Renal cortex interstitium (tissue), 15 donors: ENCODE data around the gene GOLGA8K. TPM values are rescaled to one million over a fixed set of nuclear protein-coding genes. Genes with fewer than 3 reads are reported as not detected.
"Not testable (repeated sequence)": the region's sequence is repeated elsewhere in the genome, so short reads cannot be mapped to it uniquely, and the experiment has no call there.

ENCODE experiments used
- DNase-seq, 11 donors: peaks; one replicate each; pipeline ENCODE4 v3.0.0-alpha.2; 2013; ENCODE audit warnings: low read depth in 9 of 11, low spot score in 4 of 11; ENCODE audit errors: extremely low read depth in 1 of 11
- long read RNA-seq, 16 experiments: transcript quantifications; one replicate each; lab custom pipeline, GENCODE V29; 2026
- polyA plus RNA-seq, 3 donors: library from polyadenylated mRNA; unstranded; fragments of 120-200 nt; gene quantifications; one replicate each; pipeline ENCODE4 v1.2.1, GENCODE V29; 2013; ENCODE audit not compliant: insufficient read length in 3 of 3

Gene GOLGA8K, protein sequence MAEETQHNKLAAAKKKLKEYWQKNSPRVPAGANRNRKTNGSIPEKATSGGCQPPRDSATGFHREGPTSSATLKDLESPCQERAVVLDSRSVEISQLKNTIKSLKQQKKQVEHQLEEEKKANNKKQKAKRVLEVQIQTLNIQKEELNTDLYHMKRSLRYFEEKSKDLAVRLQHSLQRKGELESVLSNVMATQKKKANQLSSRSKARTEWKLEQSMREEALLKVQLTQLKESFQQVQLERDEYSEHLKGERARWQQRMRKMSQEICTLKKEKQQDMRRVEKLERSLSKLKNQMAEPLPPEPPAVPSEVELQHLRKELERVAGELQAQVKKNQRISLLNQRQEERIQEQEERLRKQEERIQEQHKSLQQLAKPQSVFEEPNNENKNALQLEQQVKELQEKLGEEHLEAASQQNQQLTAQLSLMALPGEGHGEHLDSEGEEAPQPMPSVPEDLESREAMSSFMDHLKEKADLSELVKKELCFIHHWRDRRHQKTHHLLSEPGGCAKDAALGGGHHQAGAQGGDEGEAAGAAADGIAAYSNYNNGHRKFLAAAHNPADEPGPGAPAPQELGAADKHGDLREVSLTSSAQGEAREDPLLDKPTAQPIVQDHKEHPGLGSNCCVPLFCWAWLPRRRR
- 1 to 10 TPM; 2.4 to 4.4 (median 2.9) TPM for polyA plus RNA-seq
- long read RNA-seq, donor 1, result 0 reads
- long read RNA-seq, donor 2, result 0 reads
- long read RNA-seq, donor 3, result 0 reads
- long read RNA-seq, donor 4, result 0 reads
- long read RNA-seq, donor 5, result 0 reads
- long read RNA-seq, donor 6, result 0 reads
- long read RNA-seq, donor 7, result 0 reads
- long read RNA-seq, donor 8, result 0 reads
- long read RNA-seq, donor 9, result 0 reads
- long read RNA-seq, donor 10, result 0 reads
- long read RNA-seq, donor 11, result 0 reads
- long read RNA-seq, donor 12, result 0 reads
- long read RNA-seq, donor 13, result 0 reads
- long read RNA-seq, donor 14, result 0 reads
- long read RNA-seq, donor 15, result 0 reads
- long read RNA-seq, donor 16, result 0 reads

DNA sequence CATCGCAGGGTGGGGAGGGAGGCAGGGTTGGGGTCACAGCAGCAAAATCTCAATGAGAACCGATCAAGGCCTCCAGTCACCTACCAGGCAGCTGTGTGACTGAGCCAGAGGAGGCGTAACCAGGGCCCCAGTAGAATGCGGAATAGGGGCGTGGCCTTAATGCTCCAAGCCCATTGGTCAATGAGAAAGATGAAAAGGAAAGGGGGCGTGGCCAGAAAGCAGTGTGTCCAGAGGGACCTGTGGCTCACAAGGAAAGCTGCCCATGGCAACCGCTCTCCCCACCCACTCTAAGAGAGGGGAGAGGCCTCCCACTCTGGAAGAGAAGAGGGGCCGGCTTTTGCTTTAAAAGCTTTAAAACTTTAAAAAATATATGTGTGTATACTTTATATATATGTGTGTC is at the start of gene GOLGA8K:
GOLGA8K (minus strand) TSS at position 101 of the 400 bp plus-strand sequence; CDS start at position 3, 98 bp downstream.
- not testable (repeated sequence) for DNase-seq

DNA sequence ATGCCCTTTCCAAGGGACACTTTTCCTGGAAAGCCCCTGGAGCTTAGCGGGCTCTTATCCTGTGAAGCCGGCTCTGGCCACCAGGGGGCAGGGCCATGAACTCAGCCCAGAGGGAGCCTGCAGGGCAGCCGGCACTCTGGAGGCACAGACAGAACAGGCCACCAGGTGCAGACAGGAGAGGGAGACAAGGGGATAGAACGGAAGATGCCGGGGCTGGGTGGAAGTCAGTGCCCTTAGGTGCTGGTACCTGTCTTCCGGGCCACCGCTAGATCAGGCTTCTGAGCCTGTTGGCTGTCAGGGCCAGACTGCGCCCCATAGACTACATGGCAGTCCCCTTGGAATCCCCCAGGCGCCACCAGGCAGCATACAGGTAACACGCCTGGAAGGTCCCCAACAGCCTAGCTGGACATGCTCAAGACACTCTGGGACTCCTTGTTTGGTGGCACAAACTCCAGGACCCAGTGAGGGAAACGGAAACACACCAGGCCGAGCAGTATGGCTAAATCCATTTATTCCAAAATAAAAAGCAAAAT is 37.4 kb upstream of the GOLGA8K start:
- not testable (repeated sequence) for DNase-seq

DNA sequence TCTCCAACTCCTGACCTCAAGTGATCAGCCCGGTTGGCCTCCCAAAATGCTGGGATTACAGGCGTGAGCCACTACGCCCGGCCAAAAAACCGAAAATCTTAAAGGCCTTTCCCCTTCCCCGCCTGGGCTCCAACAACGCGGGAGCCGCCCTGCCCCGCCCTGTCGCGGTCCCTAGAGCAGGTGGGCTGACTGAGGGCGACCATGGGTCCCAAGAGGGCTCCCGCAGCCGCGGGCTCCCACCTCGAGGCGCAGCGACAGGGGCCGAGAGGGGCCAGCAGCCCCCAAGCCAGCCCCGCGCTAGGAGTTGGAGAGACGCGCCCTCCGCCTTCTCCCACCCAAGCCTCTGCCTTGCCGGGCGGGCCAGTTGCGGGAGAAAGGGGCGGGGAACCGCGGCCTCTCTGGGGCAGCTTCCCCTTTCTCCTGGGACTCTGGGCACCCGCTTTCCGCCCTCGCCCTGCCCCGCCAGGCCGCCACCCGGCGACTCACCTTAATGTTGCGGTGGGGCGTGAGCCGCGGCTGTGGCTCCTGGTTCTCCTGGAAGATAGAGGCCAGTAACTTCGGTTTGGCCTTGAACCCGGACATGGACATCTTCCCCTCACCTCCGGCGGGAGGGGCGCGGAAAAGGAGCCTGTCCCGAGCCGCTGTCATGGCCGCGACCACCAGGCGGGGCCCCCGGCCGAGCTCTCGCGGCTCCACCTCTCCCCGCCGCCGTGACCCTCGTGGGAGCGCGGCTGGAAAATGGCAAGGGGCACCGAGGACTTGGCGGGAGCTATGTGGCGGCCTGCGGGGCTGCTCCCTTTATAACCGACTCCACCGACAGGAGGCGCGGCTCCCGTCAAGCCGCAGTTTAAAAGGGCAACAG is 31.2 kb upstream of the GOLGA8K start:
- not testable (repeated sequence) for DNase-seq

DNA sequence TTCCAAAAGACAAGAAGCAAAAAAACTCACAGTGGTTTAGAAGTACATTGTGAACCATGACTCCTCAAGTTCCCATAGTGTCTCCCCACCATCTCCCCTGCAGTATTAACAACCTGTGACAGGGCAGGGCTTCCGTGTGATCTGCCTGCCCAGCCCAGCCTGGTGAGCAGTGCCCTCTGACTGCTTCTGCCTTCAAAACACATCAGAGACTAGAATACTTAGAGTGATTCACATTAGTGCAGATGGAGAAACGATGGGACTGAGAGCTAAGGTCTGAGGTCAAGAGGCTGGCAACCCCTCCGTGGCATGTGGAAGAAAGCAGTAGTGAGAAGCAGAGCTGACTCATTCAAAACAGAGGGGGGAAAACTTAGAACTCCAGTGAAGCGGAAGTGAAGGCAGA is 24.5 kb upstream of the GOLGA8K start:
- DNase-seq, result not testable (repeated sequence)

DNA sequence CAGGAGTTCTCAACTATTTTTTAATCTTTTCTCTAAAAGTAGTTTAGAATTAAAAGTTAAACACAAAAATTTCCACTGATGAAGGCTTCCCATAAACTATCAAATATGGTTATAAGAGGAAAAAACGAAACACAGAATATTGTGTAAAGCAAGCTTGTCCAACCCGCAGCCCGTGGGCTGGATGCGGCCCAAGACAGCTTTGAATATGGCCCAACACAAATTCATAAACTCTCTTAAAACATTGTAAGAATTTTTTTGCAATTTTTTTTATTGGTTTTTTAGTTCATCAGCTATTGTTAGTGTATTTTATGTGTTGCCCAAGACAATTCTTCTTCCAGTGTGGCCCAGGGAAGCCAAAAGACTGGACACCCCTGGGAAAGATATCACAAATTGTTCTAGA is 23.4 kb upstream of the GOLGA8K start:
- not testable (repeated sequence) for DNase-seq

DNA sequence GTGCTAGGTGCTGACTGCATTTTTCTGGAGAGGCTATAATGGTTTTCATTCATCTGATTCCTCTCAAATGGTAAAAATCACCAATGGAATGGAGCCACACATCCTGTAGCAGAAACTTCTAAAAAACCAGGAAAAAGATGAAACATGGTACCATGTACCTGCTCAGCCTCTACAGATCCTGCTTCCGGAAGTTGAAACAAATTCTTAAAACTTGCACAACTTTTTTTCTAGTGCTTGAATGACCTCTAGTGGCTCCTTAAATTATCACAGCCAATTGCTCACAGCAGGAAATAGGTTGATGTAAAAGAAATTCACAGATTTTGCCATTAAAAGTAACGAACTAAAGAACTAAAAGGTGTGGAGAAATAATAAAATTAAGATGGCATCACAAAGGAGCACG is 4.8 kb upstream of the GOLGA8K start:
- not testable (repeated sequence) for DNase-seq

DNA sequence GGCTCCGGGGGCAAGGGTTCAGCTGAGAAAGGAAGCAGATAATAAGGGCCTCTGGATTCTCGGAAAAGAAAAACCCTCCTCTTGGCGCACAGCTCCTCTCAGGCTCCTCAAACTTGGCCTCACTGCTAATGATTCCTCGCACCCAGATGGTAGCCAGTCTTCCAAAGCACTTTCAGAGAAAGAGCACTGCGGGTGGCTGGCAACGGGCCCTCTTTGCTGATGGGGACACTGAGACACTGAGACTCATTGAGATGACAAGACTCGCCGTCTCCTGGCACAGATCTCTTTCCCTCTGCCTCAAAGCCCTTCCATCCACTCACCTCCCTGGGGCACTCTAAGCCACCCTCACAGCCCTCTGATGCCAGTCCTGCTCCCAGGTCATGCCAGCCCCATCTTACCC is 6.6 kb downstream of the GOLGA8K start:
- DNase-seq, result not testable (repeated sequence)

DNA sequence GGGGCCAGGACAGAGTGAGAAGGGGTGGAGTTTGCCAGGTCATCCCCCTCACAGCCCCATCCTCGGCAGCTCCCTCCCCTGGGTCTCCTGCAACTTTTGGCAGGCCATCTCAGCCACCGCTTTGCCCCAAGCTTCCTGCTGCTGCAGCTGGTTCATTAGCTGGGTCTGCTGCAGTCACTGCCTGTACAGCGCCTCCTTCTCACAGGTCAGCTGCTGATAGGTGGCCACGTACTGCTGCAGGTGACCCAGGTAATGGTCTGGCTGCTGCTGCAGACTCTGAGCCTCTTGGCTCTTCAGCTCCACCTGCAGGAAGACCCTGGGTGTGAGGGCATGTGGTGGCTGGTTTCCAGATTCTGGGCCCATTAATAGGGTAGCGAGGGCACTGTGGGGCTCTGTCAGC is 8.3 kb downstream of the GOLGA8K start:
- not testable (repeated sequence) for DNase-seq

DNA sequence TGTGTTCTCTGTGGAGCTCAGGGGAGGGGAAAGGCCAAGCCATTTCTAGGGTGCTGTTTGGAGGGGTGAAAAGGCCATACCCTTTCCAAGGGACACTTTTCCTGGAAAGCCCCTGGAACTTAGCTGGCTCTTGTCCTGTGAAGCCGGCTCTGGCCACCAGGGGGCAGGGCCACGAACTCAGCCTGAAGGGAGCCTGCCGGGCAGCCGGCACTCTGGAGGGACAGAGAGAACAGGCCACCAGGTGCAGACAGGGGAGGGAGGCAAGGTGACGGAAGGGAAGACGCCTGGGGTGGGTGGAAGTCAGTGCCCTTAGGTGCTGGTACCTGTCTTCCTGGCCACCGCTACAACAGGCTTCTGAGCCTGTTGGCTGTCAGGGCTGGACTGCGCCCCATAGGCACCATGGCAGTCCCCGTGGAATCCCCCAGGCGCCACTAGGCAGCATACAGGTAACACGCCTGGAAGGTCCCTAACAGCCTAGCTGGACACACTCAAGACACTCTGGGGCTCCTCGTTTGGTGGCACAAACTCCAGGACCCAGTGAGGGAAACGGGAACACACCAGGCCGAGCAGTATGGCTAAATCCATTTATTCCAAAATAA is 14.9 kb downstream of the GOLGA8K start:
- not testable (repeated sequence) for DNase-seq

DNA sequence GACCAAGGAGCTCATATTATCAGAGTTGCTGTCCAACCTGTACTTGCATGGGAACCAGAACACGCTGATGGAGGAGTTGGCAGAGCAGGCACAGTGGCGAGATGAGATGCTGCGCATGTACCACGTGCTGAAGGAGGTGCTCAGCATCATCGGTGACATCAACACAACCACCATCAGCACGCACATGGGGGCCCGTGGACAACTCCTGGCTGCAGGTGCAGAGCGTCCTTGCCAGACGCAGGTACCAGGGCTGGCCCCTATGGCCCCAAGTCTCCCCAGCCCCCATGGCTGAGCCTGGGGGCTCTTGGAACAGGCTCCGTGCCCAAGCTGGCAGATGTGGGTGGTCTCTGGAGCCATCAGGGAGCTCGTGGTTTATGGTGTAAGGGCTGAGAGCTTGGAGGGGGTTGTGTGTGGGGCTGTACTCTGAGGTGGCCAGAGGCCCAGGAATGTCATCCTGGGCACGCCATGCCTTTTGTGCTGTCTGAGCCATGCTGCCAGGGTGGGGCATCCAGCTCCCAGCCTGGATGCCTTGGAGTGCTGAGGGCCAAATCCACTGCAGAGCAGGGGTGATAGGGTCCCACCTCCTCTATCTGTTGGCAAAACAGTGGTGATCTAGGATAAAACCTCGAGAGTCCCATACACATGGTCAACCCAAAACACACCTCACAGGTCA is 17.1 kb downstream of the GOLGA8K start:
- DNase-seq, result not testable (repeated sequence)

DNA sequence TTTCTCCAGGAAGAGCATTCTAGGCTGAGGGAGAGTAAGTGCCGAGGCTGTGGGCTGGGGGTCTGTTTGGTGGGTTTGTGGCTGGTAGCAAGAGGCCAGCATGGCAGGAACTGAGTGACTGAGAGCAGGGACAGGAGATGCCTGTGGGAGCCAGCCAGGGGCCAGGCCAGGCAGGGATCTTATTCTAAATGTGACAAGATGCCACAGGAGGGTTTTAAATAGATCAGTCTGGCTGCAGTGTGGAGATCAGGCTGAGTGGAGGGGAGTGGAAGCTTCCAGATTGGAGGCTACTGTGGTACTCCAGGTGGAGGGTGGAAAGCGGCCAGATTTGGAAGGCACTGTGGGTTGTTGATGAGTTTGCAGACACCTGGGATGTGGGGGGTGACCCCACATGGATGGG is 28.9 kb downstream of the GOLGA8K start:
- DNase-seq, result not testable (repeated sequence)

DNA sequence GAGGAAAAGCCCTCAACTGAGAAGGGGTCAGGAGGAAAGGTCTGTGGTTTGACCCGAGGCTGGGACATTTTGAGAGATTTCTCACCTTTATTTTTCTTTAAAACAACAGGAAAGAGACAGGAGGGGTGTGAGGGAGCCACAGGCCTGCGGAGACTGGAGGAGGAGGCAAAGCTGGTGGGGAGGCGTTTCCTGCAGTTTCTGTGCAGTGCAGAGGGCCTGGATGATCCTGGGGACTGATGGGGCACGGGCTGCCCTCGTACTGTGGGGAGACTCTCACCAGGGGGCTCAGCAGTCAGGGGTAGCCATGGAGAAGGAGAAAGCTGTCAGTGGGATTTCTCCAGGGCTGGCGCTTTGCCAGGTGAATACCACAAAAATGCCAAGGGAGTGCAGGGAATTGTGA is 29.4 kb downstream of the GOLGA8K start:
- DNase-seq, result not testable (repeated sequence)

DNA sequence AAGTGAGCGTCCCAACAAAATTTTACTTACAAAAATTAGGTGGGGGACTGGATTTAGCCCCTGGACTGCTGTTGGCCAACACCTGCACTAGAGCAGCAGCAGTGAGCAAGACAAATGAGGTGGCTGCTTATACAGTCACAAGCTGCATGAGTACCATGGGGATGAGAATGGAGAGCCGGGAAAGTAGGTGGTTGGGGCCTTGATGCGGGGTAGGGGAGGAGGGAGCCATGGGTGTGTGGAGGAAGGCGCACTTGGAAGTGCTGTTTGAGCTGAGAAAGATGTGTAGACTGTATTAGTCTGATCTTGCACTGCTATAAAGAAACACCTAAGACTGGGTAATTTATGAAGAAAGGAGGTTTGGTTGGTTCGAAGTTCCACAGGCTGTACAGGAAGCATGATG is 31.0 kb downstream of the GOLGA8K start:
- DNase-seq, result not testable (repeated sequence)

DNA sequence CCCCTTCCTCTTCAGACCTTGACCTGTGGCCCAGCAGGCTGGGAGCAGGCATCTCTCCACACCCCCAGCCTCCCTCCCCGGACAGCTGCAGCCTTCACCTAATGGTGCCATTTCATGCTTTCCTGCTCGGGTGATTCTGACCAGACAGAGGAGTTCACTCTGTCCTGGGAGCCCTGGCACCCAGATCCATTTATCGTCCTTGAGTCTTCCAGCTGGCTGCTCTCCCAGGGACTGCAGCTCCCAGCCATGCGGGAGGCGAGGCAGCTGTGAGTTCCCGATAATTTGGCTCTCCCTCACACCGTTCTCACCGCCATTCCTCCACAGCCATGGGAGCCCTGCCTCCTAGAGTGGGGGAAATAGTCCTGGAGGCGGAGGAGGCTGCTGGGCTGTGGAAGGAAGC is 32.6 kb downstream of the GOLGA8K start:
- not testable (repeated sequence) for DNase-seq

DNA sequence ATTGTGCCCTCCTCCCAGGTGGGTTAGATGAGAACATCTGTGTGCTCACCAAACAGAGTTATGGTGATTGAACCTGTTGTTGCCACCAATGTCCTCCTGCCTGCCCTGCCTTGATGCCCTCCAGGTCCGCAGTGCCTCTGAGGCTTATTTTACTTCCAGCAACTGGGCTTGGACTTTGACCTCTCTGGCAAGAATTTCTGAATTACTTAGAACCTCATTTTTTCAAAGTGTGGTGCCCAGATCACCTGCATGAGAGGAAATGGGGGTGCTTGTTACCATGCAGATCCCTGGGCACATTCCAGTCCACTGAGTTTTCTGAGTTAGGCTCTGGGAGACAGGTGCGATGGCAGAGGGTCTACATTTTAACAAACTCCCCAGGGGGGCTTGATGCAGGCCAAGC is 33.0 kb downstream of the GOLGA8K start:
- not testable (repeated sequence) for DNase-seq

DNA sequence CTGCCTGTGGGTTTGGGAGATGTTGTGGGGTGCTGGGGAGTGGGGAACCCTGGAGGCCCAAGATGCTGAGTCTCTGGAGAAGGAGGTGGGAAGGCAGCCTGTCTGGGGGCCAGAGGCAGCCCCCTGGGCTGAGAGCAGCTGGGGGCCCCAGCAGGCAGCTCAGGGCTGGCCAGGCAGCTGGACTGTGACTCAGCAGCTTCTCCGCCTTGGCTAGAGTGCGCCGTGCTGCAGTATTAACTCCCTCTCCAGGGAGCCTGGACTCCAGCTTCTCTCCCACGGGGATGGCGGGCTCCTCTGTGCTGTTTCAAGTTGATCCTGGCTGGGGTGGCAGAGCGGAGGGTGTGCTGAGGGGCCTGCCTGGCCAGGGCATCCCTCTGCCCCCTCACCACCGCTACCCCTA is 36.6 kb downstream of the GOLGA8K start:
- DNase-seq, result not testable (repeated sequence)

DNA sequence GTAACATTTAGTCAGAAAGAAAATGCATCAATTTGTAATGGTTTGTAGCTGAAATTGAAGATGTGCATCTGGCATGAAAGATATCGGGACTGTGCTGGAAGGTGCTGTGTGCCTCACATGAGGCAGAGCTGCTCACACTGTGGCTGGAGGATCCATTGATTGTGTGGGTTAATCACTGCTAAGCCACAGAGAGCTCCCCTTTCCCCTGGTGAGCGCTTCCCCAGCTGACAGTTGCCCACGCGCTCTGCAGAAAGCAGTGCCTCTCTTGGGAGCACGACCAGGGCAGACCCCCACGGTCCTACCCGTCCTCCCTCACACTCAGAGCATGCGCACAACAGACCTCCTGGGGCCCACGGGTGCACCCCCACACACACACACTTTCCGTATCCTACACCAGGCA is 37.1 kb downstream of the GOLGA8K start:
- not testable (repeated sequence) for DNase-seq

DNA sequence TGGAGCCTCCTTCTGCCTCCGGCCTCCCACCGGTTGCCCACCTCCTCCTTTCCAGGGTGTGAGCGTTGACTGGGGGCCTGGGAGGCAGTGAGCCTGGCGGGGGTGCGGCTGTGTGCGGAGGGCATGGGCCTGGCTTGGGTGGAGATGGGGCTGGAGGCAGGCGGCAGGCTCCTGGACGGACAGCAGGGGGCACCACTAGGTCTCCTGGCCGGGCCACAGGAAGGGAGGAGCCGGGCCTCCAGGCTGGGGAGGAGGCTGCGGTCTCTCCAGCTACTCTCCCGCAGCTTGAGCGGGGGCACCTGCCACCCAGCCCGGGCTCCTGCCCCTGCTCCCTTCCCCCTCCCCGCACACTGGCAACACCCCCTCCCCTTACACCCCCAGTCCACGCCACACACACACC is 38.1 kb downstream of the GOLGA8K start:
- DNase-seq, result not testable (repeated sequence)
